ENCODE measurements around the gene CNTNAP2.

Gene CNTNAP2

GRCh38 chr7:146700015-146700560, 583.5 kb downstream of the CNTNAP2 start:
- DNase-seq = no peak

- no peak for DNase-seq
Measured at GRCh38 chr7:146701166-146701565, 584.6 kb downstream of the CNTNAP2 start.

GRCh38 chr7:146702898-146703297, 586.3 kb downstream of the CNTNAP2 start:
- DNase-seq = no peak

GRCh38 chr7:146709451-146710027, 592.9 kb downstream of the CNTNAP2 start:
- no peak for DNase-seq

- no peak for DNase-seq
Measured at GRCh38 chr7:146713205-146713604, 596.6 kb downstream of the CNTNAP2 start.

GRCh38 chr7:146713934-146714333, 597.3 kb downstream of the CNTNAP2 start:
- DNase-seq = no peak

GRCh38 chr7:146720195-146720594, 603.6 kb downstream of the CNTNAP2 start:
- no peak for DNase-seq

- DNase-seq = no peak
Measured at GRCh38 chr7:146722986-146723385, 606.4 kb downstream of the CNTNAP2 start.

GRCh38 chr7:146725520-146725919, 608.9 kb downstream of the CNTNAP2 start:
- no peak for DNase-seq

GRCh38 chr7:146728141-146728540, 611.5 kb downstream of the CNTNAP2 start:
- no peak for DNase-seq

- no peak for DNase-seq
Measured at GRCh38 chr7:146728611-146729010, 612.0 kb downstream of the CNTNAP2 start.

- no peak for DNase-seq
Measured at GRCh38 chr7:146731185-146731584, 614.6 kb downstream of the CNTNAP2 start.

- no peak for DNase-seq
Measured at GRCh38 chr7:146735992-146736391, 619.4 kb downstream of the CNTNAP2 start.

- no peak for DNase-seq
Measured at GRCh38 chr7:146736446-146737190, 620.0 kb downstream of the CNTNAP2 start.

GRCh38 chr7:146740039-146740438, 623.4 kb downstream of the CNTNAP2 start:
- no peak for DNase-seq

- DNase-seq = no peak
Measured at GRCh38 chr7:146741911-146742310, 625.3 kb downstream of the CNTNAP2 start.

- no peak for DNase-seq
Measured at GRCh38 chr7:146754385-146754784, 637.8 kb downstream of the CNTNAP2 start.

GRCh38 chr7:146755585-146755984, 639.0 kb downstream of the CNTNAP2 start:
- no peak for DNase-seq

- DNase-seq = no peak
Measured at GRCh38 chr7:146764458-146764857, 647.9 kb downstream of the CNTNAP2 start.

- DNase-seq = no peak
Measured at GRCh38 chr7:146768957-146769356, 652.4 kb downstream of the CNTNAP2 start.

- no peak for DNase-seq
Measured at GRCh38 chr7:146772601-146773000, 656.0 kb downstream of the CNTNAP2 start.

GRCh38 chr7:146773506-146773905, 656.9 kb downstream of the CNTNAP2 start:
- DNase-seq = no peak

- no peak for DNase-seq
Measured at GRCh38 chr7:146781352-146782116, 664.9 kb downstream of the CNTNAP2 start.

- DNase-seq = no peak
Measured at GRCh38 chr7:146787266-146787665, 670.7 kb downstream of the CNTNAP2 start.
